Muscle of arm (tissue), 12 donors: ENCODE data around the gene IL1RAPL1. TPM values are rescaled to one million over a fixed set of nuclear protein-coding genes. Genes with fewer than 3 reads are reported as not detected.

Experiments used
- DNase-seq: peaks from one replicate; pipeline ENCODE4 v3.0.0-alpha.2; 2013
- polyA plus RNA-seq, 12 donors: library from polyadenylated mRNA; unstranded; fragments of 120-200 nt; gene quantifications; one replicate each; pipeline ENCODE4 v1.2.1, GENCODE V29; 2013; ENCODE audit not compliant: insufficient read length in 12 of 12

Gene IL1RAPL1
- polyA plus RNA-seq, 12 donors, result 0.49 to 1.6 (median 1.2) TPM; not detected in 2

DNA sequence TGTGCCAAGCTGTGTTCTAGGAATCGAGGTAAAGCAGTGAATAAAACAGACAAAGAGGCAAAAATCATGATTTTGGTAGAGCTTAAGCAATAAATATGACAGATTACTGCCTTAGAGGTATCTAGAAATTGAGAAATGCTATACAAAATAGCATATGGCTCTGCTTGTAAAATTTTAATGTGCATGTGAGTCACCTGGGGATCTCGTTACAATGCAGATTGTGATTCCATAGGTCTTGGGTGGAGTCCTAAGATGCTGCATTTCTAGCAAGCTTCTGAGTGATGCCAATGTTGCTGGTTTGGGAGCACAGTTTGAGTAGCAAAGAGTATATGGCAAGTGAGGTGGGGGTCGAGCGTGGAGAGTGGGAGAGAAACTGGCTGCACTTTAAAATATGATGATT, 930.9 kb downstream of the IL1RAPL1 start:
- no peak for DNase-seq

DNA sequence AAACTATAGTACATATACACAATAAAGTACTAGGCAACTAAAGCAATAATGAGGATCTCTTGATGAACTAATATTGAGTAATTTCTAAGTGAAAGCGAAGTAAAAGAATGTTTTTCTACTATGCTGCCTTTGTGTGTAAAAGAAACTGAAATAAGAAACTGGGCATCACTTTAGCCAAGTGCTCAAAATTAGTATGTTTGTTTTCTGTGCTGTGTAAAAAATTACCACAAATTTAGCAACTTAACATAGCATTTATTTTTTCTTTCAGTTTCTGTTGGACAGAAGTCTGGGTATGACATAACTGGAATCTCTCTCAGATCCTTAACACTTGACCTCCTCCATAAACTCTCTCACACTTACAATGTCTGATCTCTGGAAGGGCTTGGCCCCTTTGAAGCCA, 941.0 kb downstream of the IL1RAPL1 start:
- DNase-seq, result no peak

DNA sequence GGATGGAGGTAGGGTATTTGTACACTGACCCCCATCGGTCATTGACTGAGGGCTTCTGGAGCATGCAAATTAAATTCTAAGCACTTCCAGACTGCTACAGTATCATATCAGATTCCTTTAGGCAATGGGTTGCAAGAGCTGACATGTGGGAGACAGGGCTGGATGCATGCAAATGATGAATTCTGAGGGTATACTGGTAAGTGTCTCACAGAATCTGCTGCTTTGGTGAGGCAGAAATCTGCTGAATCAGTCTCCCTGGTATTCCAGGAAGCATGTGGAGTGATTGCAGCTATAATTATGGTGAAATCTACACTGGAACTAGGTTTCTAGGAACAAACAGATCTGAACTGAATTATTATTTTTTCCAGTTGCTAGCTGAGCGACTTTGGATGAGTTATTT, 943.3 kb downstream of the IL1RAPL1 start:
- DNase-seq, result no peak

GRCh38 chrX:29531336-29531735, 944.1 kb downstream of the IL1RAPL1 start:
- DNase-seq, result no peak

DNA sequence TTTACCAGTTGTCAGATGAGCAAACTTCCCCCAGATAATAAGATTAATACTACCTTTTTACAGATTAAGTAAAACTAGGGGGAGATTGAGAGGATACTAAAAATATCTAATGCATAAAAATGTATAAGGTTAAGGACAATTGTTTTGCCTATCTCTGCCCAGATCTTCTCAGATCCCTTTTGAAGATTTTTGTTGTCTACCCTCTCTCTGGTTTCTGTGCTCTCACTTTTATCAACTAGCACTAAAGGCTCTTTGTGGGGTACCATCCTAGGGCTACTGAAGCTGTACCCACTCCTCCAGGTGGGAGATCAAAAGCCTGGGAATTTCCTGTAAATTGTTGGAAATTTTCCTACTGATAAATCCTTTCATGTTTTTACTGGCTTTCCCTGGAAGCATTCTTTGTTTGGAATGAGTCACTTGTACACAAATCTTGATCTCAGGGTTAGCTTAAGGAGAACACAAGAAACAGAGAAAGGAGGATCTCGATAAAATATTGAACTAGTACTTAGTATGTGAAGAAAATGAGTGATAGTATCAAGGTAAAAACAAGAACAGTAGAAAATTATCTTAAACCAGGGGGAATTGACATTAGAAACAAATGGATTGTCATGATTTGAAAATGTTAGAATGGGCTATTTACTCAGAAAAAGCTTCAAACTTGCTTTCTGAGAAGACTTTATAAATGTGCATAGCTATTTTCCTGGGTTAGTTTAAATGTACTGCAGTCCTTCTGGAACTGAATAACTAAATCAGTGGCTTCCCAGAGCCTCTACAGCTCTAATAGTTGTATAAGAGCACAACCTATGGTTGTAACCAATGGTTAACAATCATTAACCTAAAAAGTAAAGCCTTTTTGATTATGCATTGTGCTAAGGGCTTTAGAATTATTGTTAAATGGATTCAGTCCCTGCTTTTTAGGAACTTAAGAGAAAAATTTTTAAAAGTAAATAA, 948.2 kb downstream of the IL1RAPL1 start:
- DNase-seq, result no peak

- DNase-seq, result no peak
Observed at GRCh38 chrX:29541038-29541437, 953.8 kb downstream of the IL1RAPL1 start.

DNA sequence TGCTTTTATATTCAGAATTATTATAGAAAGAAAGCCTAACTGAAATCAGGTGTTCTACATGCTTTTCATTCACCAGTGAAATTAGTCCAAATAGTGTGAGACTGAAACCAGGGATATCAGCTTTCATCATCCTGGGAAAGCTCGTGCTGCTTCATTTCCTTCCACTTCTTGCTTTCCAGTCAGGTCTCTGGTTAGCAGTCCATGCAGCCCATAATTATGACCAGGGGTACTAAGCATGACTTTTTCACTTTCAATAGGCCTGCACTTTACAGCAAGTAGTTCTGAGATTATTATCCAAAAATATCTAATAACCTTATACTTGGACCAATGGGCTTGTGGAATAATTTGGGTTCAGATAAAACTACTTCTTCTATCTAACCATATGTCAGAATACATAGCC, 954.9 kb downstream of the IL1RAPL1 start:
- DNase-seq, result no peak

DNA sequence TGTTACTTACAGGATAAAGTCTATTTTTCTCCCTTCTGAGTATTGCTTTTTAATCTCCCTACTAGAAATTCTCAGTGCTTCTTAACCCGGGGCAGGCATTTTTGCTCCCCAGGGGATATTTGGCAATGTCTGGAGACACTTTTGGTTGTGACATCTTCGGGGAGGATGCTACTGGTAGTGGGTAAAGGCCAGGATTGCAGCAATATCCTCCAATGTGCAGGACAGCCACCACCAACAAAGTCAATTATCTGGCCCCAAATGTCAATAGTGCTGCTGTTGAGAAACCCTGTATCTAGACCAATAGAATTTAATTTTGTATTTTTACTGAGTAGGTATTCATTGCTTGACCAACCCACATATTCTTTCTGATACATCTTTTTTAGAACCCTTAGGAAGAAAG, 958.6 kb downstream of the IL1RAPL1 start:
- no peak for DNase-seq

- DNase-seq, result no peak
Observed at GRCh38 chrX:29547877-29548276, 960.6 kb downstream of the IL1RAPL1 start.

GRCh38 chrX:29553542-29553941, 966.3 kb downstream of the IL1RAPL1 start:
- no peak for DNase-seq

- DNase-seq, result no peak
Observed at GRCh38 chrX:29555465-29556091, 968.3 kb downstream of the IL1RAPL1 start.

DNA sequence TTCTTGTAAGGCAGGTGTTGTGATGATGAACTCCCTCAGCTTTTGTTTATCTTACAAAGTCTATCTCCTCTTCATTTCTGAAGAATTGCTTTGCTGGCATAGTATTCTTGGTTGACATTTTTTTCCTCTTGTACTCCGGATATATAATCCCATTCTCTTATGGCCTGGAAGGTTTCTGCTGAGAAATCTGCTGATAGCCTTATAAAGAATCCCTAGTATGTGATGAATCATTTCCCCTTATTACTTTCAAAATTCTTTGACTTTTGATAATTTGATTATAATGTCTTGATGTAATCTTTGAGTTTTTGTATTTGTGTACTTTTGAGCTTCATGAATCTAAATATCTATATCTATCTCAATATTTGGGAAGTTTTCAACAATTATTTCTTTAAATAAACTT, 972.8 kb downstream of the IL1RAPL1 start:
- no peak for DNase-seq

- DNase-seq, result no peak
Observed at GRCh38 chrX:29561417-29561816, 974.2 kb downstream of the IL1RAPL1 start.

DNA sequence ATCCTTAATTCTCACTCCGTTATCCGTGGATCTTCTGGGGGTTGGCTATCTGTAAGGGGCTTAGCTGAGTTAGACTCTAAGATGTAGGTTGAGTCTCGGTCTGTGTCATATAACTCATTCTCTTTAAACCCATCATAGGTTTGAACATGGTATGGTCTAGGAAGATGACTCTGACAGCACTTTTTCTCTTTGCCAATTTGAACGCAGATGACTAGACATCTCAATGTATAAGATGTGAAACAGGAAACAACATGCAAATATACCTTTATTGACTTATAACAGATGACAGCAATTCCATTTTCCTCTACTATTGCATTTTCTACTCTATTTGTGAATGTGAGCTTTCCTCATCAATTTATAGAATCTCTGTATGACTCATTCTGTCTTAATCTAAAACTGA, 993.3 kb downstream of the IL1RAPL1 start:
- no peak for DNase-seq

- DNase-seq, result no peak
Observed at GRCh38 chrX:29581223-29581622, 994.0 kb downstream of the IL1RAPL1 start.

- DNase-seq, result no peak
Observed at GRCh38 chrX:29587107-29587506, 999.9 kb downstream of the IL1RAPL1 start.

DNA sequence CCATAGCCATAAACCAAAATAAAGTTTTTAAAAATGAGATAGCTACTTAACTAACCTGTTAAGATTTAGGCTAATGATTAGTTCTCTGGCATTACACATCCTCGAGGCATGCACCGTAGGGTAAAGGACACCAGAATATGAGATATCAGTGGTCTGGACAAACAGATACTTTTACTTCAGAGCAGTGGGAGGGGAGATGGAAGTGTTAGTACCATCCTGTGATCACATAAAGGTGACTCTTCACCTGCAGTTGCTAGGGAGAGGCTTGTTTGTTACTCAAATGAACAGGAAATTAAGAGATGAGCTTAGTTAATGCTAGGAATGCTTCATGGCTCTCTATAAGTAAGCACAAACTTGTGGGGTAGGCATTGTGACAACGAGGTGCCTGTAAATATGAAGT, 1003.7 kb downstream of the IL1RAPL1 start:
- DNase-seq, result no peak

- no peak for DNase-seq
Observed at GRCh38 chrX:29604381-29604780, 1017.1 kb downstream of the IL1RAPL1 start.

GRCh38 chrX:29617276-29617675, 1030.0 kb downstream of the IL1RAPL1 start:
- peak; percentile 7 for DNase-seq

DNA sequence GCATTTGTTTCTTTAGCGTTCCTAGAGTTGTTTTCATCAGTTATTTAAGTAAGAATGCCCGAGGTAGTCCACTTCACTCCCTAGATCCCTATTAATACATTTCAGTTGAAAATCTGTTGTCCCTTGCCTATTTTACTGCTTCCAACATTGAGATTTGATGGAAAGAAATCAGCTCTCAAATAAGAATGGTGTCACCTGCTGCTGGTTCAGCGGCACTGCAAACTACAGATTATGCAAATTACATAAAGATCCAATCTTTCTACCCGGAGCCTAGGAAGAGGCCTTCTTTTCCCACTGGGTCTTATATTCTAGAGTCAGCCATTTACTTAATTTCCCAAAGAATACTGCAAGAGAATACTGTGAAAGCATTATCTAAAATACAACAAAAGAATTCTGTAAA, 1030.5 kb downstream of the IL1RAPL1 start:
- peak; percentile 4 for DNase-seq

- DNase-seq, result no peak
Observed at GRCh38 chrX:29627833-29628232, 1040.6 kb downstream of the IL1RAPL1 start.

DNA sequence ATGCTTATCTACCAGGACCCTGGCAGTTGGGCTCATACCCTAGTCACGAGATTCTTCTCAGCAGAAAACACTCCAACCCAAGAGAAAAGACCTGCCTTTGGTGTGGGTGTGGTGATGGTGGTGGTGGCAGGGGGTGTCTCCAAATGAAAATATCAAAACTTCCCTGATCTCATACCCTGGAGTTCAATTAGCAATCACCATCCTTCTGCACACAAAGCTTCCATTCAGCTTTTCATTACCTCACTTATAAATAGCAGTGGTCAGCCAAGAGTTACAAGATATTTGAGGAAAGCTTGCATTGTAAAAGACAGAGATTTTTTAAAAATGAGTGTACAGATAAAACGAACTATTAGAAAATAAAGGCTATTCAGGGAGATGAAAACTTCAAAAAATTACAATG, 1047.3 kb downstream of the IL1RAPL1 start:
- DNase-seq, result no peak

DNA sequence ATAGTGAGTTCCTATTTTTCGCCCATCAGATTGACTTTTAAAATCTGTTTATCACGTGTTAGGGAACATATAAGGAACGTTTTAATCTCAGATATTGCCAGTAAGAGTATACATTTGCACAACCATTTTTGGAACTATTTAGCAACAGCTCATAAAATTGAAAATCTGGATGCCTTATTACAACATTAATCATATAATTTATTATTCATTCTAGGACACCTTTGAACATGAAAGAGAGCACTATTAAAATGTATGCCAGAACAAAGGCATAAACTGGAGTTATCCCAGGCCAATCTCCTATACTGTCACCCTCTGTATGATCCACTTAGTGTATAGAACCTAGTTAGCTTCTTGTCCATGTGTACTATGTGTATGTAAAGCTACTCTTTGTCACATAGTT, 1049.1 kb downstream of the IL1RAPL1 start:
- DNase-seq, result no peak
